ENCODE results near the gene CAMTA1.

The CAMTA1 gene

DNA sequence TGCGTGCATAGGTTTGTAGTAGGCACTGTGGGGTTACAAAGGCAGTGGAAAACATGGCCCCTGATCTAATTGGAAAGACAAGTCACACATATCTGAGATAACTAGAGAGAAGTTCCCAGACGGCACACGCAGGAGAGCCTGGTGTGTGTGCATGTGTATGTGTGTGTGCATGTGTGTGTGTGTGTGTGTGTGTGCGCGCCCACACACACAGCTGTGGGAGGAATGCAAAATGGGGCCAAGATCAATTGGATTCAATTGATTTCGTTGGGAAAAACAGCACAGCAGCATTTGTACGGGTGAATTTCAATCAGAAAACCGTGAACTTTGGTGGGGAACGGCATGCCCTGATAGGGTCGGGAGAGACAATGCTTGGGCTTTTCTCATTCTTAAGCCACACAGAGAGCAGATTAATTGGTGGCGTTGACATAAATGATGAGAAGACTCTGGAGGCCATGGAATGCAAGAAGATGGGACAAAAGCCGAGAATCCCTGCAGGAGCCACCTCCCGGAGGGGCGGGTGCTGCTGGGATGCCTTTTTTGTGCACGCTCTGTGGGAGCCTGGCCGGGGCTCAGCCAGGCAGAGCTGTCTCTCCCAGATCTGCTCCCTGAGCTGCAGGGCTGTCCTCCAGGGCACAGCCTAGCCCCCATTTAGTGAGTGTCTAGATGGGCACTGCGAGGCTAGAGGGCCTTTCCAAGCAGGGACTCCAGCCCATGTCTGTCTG, 322.0 kb downstream of the CAMTA1 start:
- DNase-seq (ENCODE audit: low read depth in 2 of 2) = no peak

DNA sequence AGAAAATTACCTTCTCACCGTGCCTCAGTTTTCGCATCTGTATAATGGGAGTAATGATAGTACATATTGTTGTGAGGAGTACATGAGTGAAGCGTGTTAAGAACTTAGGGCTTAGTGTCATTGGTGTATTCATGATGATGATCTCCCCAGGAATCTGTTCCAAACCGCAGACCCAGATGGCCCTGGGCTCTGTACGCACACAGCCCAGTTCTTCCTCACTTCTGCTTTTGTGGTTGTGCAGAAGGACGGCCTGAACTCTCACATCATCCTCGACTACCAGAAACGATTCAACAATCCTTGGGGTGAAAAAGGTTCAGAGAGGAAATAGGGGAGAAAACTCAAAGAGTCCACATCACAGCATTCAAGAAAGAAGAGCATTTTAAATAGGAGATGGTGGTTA, 323.0 kb downstream of the CAMTA1 start:
- no peak for DNase-seq (ENCODE audit: low read depth in 2 of 2)

DNA sequence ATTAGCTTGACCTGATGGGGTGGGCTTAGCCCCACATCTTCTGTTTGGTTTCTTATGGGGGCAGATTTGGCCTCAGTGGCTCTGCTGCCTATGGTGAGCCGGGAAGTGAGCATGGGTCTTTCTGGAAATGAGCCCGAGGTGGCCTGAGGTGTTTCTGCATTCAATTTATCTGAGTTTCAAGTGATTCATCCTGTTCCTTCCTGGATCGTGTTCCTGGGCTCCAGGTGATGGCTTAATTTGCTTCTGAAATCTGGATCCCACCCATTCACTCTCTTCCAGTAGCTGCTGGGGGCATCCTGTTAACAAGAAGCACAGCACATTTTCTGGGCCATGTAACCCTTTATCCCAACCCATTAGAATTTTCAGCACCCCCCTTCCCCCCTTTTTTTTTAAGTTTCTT, 324.6 kb downstream of the CAMTA1 start:
- no peak for DNase-seq (ENCODE audit: low read depth in 2 of 2)

DNA sequence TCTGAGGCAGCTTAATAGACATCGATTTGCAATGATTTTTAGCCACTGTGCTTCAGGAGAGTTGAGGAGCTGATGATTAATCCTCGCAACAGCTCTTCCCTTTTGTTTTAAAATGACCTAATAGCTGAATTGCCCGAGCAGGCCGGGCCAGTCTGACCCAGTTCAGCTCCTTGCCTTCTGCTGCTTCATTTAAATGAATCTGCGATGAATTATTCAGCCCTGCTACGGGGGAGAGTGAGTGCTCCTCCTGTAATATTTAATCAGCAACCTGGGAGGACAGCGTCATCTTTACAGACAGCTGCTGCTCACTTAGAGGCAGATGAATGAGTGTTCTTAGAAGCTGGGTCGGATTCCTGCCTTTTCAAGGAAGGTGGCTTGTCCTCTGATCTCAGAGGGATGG, 325.1 kb downstream of the CAMTA1 start:
- no peak for DNase-seq (ENCODE audit: low read depth in 2 of 2)

DNA sequence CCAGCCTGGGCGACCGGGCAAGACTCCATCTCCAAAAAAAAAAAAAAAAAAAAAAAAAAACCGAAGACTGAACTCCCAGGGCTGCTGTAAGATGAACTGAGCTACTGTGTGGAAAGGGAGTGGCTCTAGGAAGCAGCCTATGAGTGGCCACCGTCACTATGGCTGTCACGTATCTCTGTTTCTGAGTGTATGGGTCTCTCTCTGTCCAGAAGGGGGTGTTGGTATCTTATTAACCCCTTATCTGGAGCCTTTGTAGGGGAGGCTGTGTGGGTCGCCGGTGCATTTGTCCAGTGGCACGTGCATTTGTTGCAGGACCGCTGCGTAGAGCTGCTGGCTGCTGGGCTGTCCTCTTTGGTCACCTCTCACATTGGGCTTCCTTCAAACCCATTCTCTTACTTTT, 326.6 kb downstream of the CAMTA1 start:
- no peak for DNase-seq (ENCODE audit: low read depth in 2 of 2)

DNA sequence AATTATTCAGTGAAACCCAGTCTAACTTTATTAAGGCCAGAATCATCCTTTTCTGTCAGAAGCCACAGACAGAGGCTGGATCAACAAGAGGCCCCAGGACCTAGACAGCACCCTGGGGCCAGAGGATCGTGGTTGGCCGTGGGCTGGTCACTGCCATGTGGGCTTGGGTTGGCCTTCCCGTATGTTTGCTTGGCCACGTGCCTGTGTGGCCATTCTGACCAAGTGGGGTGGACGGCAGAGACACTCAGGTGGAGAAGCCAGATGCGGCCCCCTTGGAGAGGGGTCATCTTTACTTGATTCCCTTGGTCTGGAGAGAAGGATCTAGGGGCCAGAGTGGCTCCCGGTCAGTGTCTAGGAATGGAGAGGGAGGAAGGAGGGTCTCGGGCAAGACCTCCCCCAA, 327.9 kb downstream of the CAMTA1 start:
- no peak for DNase-seq (ENCODE audit: low read depth in 2 of 2)

DNA sequence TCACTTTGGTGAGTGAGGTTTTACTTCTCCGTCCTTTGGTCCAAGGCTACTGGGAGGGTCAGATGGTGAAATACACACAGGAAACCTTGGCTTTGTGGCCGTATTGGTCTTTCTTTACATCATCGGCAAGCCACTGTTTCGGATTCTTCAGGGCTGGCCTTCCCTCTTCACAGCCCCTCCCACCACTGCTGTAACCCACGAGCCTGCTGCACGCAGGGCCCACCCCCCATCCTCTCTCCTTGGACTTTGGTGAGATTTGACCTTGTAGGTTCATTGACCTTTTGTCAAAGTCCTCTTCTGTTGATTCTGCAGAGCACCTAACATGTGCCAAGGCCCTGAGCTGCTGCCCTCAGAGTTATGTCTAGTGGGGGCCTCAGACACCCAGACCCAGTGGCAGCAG, 328.6 kb downstream of the CAMTA1 start:
- no peak for DNase-seq (ENCODE audit: low read depth in 2 of 2)

DNA sequence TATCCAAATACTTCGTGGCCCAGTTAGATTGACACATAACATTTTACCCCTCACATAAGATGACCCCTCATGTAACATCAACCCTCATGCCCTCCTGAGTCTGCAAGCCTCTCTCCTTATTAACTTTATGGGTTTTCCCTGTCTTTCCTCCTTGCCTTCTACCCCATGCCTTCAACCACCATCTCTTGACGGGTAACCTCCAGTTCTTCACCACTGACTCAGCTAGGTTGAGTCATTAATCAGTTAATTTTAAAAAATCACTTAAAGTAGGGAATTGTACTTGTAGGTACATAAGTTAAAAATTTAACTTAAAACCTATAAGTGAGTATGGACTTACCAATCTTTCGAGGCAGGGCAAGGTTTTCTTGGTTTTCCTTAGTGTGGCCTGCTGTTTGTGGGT, 330.7 kb downstream of the CAMTA1 start:
- no peak for DNase-seq (ENCODE audit: low read depth in 2 of 2)

DNA sequence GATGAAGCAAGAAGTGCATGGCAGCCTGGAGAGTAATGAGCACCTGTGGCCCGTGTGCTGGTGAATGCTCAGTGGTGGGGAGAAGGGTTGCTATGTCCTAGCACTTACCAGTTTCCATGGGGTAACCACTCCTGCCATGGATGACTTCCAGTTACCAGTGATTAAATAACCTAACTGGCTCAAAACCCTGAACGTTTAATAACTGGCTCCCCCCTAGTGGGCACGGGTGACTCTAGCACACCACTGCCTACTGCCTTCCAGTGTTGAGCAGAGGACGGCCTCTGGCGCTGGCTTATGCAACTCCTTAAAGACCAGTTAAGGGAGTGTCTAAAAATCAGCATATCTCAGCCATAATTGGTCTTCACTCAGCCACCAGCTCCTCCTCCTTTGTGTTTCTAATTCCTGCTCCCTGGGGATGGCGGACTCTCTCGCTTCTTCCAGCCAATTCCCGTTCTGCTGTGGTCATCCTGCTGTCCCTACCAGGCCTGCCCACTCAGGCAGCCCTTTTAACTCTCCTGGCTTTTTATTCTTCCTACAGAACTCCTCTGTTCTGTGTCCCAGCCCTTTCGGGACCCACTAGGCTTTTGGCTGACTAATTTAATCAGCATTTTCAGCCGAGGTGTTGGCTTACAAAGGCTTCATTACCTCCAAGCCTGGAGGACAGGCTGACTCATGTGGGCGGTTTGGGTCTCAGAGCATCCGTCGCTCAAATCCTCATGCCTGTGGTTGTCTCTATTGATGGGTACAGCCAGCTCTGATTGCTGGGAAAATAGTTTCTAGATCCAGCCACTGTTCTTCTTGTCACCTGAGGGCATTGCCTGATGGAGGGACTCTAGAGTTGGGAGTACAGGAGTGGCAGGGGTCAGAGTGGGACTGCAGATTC, 332.4 kb downstream of the CAMTA1 start:
- DNase-seq (ENCODE audit: low read depth in 2 of 2) = no peak

DNA sequence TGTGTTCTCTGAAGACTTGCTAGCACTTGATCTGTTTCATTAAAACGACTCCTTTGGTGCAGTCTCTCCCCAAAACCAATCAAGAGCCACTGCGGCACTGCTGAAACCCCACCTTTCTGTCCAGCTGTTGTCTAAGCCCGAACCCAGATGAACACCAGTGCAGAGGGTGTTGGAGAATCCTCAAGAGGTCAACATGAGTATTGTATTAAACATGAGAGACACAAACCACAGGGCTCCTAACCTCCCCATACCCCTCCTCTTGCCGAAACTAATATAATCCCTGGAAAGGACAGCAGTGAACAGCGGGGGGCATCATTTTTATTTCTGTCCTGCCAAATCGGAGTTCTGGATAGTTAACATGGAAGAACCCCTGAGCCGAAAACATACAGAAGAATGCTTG, 333.9 kb downstream of the CAMTA1 start:
- DNase-seq (ENCODE audit: low read depth in 2 of 2) = no peak

DNA sequence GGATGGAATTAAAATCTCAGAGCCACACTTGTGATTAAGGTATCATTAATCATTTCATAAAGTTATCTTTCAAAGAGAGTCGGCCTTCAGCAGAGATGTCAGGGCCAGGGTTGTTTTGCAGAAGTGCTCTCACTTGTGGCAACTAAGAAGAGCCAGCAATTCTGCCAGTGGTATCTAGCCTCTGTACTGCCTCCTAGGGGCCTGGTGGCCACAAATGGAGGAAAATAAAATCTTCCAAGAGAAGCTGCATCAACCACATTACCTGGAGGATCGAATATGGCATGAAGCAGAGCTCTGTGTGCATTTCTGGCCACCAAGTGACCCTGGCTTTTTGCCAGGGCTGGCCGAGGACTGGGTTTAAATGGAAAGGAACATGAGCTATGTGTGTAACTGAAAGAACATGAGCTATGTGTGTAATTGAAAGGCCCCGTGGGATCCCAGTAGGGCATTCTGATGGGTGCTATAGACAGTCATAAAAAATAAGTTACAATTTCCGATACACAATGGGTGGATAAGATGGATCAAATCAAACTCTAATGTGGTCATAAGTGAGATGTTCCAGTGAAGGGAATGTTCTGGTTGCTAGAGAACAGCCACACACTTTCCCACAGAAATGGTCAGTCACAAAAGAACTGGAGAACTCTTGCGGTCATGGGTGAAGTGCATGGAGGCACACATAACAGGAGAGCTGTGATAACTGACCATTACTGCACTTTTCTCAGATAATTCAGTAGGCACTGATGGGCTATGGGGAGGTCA, 335.8 kb downstream of the CAMTA1 start:
- no peak for DNase-seq (ENCODE audit: low read depth in 2 of 2)

DNA sequence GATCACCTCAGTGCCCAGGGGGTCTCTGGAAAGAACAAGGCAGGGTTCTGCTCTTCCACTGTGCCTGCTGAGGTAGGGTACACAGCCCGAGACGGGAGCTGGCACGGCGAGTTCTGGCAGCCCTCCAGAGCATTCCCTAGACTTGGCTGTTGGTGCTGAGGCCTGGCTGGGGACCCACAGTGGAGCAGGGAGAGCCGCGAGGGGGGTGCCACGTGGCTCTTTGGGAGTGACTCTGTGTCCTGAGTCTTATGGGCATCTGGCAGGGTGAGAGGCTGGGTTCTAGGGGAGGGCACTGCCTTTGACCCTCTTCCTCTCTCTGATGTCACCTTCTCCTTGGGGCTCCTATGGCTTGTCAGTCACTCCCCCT, 336.4 kb downstream of the CAMTA1 start:
- no peak for DNase-seq (ENCODE audit: low read depth in 2 of 2)

DNA sequence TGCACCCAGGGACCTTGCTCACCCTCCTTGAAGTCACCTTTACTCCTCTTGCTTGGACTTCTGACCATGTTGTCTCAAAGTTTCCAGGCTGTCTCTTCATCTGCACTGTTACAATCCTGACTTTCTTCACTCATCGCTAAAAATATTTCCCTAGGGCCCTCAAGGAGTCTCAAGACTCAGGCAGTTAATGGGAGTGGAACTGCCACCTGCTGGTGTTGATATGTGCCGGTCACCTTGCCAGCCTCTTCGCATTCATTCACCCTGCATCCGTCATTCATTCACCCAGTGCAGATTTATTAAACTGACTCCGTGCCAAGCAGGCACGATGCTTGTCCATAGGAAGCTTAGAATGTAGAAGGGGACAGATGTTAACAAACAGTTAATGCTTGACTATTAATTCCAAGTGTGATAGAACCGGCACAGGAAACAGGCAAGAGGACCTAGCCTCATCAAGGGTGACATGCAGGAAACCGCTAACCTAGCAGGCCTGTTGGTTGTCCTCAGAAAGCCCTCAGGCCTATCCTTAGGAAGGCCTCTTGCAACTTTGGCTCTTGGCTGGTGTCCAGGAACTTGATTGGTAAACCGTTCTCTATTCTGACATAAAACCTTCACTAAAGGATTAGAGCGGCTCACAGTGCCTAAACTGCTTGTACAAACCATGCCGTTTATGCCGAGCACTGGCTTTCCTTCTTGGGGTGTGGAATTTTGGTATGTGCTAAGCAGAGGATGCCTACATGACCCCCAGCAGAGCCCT, 342.2 kb downstream of the CAMTA1 start:
- no peak for DNase-seq (ENCODE audit: low read depth in 2 of 2)

DNA sequence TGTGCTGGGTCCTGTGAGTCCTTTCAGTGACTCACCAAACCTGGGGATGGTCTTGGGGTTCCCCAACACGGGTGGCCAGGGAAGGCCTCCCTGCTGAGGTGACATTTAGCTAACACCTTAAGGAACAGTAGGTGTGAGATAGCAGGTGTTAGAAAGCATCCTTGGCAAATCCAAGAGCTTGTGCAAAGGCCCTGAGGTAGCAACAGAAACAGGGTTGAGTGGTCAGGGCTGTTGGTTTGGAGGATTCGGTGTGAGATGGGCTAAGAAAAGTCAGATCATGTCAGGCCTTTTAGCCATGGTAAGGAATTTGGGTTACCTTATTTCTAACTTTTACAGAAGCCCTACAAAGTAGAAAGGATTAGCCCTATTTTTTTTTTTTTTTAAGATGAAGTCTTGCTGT, 343.0 kb downstream of the CAMTA1 start:
- DNase-seq (ENCODE audit: low read depth in 2 of 2) = no peak

DNA sequence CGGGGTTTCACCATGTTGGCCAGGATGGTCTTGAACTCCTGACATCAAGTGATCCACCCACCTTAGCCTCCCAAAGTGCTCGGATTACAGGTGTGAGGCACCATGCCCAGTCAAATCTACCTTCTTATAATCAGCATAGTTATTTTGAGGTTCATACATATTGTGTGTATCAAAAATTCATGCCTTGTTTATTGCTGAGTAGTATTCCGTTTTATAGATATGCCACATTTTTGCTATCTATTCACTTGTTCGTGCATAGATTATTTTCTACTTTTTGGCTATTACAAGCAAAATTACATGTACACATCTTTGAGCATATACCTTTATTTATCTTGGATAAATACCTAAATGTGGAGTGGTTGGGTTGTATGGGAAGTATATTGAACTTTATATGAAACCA, 344.9 kb downstream of the CAMTA1 start:
- no peak for DNase-seq (ENCODE audit: low read depth in 2 of 2)

DNA sequence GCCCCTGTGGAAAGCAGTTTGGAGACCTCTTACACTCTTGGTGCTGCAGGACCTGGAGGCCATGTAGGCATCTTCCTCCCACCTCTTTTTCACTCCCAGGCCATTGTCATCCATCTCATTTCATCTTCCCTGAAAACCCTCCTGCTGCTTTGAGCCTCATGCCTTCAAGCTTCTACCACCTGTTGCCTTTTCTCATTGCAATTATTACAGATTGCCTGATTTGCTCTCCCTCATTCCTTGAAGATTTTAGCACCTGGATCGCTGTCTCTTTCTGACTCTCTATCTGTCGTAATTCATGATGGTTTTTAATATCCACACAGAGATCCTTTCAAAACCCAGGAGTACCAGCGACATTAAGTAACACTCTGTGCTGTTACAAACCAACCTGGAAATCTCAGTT, 350.2 kb downstream of the CAMTA1 start:
- DNase-seq (ENCODE audit: low read depth in 2 of 2) = no peak

DNA sequence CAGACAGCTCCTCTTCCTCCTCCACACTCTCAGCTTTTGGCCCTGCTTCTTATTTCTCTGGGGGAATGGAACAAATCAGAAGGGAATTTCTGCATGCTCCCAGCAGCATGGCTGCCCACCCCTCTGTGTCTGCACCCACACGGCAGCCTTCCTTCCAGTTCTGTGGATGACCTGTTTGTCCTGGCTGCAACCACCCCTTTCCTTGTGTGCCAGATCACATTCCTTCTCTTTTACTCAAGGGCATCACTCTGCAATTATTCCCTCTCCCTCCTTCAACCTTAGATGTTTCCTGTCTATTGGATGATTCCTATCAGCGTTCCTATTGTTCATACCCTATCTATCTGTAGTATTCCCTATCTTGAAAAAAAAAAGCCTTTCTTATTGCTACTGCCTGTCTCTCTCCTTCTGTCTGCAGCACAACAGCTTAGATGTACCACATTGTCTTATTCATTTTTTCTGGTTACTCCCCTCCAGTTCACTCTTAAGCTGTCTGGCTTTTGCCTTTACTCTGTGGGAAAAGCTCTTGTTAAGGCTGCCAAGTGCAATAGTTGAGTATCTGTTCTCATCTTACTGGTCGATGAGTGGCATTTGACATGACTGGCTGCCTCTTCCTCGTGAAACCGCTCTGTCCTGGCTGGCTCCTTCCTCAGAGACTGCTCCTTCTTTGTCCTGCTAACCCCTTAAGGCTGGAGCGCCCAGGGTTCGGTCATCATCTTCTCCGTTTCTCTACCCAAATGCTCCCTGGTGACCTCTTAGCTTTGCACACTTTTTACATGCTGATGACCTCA, 351.1 kb downstream of the CAMTA1 start:
- no peak for DNase-seq (ENCODE audit: low read depth in 2 of 2)

DNA sequence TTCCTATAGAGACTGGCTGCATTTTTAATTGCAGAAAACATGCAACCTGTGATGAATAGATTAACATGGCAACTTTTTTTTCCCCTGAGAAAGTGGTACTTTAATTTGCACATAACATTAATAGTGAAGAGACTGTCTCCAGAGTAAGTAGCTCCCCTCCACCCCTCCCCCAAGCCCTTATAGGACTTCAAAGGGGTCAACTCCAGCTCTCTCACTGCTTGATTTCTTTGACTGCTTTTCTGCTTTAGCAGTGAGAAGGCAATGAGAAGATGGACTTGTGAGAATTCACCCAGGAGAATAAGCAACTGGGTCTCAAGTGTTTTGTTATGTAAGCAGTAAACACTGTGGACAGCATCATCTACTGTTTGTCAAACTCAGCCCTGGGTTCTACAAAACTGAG, 355.0 kb downstream of the CAMTA1 start:
- no peak for DNase-seq (ENCODE audit: low read depth in 2 of 2)

DNA sequence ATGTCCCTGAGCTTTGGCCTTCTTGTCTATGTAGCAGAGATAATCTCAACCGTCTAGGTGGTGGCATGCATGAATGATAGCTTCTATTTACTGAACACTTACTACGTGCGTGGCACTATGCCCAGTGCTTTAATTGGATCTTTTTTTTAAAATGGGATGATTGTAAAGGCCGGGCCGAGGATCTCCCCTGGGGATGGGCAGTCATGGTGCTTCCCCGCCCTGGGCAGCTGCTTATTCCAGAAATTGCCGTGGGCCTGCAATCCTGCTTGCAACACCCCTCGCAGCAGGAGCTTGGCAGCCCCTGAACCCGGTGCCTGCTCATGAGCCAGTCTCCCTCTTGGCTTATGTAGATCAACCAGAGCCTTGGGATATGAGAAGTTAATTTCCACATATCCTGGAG, 360.7 kb downstream of the CAMTA1 start:
- no peak for DNase-seq (ENCODE audit: low read depth in 2 of 2)

DNA sequence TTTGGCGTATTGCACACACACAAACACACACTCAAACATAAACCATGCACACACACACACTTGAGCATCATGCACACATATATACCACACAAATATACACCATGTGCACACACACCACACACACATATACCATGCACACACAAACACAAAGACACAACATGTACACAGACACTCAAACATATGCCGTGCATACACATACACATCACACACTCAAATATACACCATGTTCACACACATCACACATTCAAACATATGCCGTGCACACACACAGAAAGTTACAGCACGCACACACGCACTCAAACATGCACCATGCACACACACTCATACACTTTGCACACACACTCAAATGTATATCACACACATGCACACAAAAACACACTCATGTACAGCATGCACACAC, 361.5 kb downstream of the CAMTA1 start:
- DNase-seq (ENCODE audit: low read depth in 2 of 2) = no peak

All from activated CD4-positive, alpha-beta T cell treated with anti-CD3 and anti-CD28 coated beads for 24 hours (primary cell).